ENCODE results near the gene ARL8A.

- TF ChIP-seq POLR2AphosphoS5 (IDR thresholded peaks at IDR 0.05; ENCODE audit: low read depth, low read length) (no peak), POLR2A (IDR thresholded peaks at IDR 0.05; ENCODE audit: borderline replicate concordance, extremely low read depth, insufficient read depth, insufficient read length) (no peak), EZH2 (IDR thresholded peaks at IDR 0.05) (no peak)
- TF ChIP-seq, protein P1, sequence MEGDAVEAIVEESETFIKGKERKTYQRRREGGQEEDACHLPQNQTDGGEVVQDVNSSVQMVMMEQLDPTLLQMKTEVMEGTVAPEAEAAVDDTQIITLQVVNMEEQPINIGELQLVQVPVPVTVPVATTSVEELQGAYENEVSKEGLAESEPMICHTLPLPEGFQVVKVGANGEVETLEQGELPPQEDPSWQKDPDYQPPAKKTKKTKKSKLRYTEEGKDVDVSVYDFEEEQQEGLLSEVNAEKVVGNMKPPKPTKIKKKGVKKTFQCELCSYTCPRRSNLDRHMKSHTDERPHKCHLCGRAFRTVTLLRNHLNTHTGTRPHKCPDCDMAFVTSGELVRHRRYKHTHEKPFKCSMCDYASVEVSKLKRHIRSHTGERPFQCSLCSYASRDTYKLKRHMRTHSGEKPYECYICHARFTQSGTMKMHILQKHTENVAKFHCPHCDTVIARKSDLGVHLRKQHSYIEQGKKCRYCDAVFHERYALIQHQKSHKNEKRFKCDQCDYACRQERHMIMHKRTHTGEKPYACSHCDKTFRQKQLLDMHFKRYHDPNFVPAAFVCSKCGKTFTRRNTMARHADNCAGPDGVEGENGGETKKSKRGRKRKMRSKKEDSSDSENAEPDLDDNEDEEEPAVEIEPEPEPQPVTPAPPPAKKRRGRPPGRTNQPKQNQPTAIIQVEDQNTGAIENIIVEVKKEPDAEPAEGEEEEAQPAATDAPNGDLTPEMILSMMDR (IDR thresholded peaks at IDR 0.05 in 2 of 3, conservative IDR thresholded peaks at IDR 0.05 in 1 of 3; ENCODE audit: borderline replicate concordance in 1 of 3, insufficient read depth in 1 of 3, low read depth in 2 of 3, low read length in 2 of 3), result no peak
- TF ChIP-seq, protein P2, sequence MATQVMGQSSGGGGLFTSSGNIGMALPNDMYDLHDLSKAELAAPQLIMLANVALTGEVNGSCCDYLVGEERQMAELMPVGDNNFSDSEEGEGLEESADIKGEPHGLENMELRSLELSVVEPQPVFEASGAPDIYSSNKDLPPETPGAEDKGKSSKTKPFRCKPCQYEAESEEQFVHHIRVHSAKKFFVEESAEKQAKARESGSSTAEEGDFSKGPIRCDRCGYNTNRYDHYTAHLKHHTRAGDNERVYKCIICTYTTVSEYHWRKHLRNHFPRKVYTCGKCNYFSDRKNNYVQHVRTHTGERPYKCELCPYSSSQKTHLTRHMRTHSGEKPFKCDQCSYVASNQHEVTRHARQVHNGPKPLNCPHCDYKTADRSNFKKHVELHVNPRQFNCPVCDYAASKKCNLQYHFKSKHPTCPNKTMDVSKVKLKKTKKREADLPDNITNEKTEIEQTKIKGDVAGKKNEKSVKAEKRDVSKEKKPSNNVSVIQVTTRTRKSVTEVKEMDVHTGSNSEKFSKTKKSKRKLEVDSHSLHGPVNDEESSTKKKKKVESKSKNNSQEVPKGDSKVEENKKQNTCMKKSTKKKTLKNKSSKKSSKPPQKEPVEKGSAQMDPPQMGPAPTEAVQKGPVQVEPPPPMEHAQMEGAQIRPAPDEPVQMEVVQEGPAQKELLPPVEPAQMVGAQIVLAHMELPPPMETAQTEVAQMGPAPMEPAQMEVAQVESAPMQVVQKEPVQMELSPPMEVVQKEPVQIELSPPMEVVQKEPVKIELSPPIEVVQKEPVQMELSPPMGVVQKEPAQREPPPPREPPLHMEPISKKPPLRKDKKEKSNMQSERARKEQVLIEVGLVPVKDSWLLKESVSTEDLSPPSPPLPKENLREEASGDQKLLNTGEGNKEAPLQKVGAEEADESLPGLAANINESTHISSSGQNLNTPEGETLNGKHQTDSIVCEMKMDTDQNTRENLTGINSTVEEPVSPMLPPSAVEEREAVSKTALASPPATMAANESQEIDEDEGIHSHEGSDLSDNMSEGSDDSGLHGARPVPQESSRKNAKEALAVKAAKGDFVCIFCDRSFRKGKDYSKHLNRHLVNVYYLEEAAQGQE (IDR thresholded peaks at IDR 0.05; ENCODE audit: low read depth), result no peak
These were observed 26.6 kb downstream of the ARL8A start for GRCh38 chr1:202117898-202118371.
